ENCODE results near the gene GPR142.

Gene GPR142

DNA sequence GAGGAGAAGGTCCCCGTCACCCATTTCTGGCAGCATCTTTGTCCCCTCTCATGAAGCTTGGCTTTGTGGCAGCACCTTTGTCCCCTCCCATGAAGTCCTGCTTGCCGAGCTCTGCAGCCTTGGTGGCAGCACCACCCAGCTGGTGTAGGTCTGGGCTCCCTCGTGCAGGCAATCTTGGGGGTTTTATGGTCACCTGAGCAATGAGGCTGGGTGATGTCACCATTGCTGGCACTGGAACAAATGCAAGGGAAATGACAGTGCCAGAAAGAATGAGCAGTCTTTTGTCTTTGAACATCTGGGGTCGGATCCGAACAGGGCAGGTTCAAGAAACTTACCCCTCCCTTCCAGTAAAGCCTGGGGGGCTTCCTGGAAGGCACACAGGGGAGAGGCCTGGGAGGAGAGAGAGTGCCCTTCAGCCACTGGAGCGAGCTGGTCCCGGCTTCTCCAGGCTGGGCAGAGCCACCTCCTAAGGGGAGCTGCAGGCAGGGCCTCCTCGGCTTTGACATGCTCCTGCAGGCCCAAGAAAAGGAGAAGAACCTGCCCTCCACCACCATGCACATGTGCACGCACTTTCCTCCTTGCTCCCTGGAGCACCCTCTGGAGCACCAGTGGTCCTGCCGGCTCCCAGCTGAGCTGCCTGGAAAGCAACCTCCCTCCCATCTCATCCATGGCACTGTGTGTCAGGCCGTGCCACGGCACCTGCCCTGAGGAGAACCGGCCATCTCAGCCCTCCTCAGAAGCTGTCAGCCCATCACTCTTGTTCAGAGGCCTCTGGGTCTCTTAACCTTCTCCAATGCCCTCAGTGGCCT lies 21.7 kb upstream of the GPR142 start:
- DNase-seq, result no peak

DNA sequence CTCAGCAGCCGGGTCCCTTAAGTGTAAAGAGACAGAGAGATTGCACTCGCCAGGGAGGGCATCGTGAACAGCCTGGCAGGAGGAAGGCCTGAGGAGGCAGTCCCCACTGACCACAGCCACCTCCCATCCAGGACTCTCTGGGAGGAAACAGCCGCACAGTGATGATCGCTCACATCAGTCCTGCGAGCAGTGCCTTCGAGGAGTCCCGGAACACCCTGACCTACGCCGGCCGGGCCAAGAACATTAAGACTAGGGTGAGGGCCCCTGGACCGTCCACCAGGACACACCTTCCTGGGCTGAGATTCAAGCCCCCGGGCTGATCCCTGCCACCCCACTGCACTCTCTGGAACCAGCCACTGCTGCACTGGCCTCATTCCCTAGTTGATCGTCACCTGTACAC lies 19.7 kb upstream of the GPR142 start:
- no peak for DNase-seq

DNA sequence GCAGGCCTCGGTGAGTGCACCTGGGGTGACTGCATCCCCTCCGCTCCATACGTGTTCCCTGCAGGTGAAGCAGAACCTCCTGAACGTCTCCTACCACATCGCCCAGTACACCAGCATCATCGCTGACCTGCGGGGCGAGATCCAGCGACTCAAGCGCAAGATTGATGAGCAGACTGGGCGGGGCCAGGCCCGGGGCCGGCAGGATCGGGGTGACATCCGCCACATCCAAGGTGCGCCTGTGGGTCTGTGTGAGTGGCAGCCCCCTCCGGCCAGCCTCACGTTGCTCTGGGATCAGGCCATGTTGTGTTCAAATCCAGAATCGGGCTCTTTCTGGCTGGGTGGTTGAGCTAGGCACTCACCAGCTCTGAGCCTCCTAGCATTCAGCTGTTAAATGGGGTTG lies 18.2 kb upstream of the GPR142 start:
- no peak for DNase-seq

DNA sequence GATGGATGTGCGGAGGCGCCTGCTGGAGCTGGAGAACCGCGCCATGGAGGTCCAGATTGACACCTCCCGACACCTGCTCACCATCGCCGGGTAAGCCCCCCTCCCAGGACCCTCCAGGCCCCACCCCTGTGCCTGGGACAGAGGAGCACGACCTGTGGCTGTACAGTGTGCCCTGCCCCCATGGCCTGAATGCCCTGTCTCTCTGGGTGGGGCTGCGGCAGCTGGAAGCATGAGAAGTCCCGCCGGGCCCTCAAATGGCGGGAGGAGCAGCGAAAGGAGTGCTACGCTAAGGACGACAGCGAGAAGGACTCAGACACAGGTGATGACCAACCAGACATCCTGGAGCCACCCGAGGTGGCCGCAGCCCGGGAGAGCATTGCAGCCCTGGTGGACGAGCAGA lies 16.8 kb upstream of the GPR142 start:
- no peak for DNase-seq

DNA sequence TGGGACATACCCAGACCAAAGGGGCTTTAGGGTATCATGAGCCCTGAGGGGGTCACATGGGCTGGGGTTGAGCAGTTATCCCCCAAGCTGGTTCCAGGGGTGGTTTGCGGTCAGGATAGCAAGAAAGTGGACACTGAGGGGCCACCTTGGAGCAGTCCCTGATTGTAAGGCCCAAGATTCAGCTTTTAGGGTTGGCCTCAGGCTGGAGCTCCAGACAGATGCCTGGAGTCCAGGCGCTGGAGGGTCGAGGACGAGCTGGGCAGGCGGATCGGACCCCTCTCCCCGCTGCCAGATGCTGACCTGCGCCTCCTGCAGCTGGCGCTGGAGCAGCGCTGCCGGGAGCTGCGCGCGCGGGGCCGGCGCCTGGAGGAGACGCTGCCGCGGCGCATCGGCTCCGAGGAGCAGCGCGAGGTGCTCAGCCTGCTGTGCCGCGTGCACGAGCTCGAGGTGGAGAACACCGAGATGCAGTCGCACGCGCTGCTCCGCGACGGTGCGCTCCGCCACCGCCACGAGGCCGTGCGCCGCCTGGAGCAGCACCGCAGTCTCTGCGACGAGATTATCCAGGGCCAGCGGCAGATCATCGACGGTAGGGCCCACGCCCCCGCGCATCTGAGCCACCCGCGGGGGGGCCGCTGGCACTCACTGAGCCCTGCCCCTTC lies 15.6 kb upstream of the GPR142 start:
- DNase-seq, result no peak

DNA sequence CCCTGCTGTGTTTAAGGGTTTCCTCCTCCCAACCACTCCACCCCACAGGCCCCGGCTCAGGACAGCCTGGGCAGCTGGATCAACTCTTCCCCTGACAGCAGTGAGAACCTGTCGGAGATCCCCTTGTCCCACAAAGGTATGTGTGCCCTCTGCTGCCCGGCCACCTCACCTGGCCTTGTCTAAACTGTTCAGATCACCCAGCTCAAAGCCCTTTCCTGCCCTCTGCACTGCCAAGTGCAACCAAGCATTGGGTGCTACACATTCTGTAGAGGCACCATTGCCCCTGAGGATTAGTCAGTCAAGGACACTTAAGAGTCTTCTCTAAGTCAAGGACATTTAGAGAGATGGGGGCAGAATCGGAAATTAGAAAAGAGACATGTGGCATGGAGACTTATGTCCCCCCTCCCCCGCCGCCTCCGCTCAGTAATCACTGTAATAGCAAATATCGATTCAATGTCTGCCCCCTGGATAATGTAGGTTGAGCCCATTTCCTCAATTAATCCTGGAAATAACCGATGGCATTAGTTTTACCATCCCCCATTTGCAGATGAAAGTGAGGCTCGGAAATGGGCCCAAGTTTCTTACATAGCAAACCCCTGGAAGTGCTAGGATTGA lies 13.8 kb upstream of the GPR142 start:
- DNase-seq, result no peak

DNA sequence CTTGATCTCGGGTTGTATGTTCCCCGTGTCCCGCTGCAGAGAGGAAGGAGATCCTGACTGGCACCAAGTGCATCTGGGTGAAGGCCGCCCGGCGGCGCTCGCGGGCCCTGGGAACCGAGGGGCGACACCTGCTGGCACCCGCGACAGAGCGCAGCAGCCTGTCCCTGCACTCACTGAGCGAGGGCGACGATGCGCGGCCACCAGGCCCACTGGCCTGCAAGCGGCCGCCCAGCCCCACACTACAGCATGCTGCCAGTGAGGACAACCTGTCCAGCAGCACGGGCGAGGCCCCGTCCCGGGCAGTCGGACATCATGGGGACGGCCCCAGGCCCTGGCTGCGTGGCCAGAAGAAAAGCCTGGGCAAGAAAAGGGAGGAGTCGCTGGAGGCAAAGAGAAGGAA lies 13.2 kb upstream of the GPR142 start:
- peak; percentile 55 for DNase-seq

DNA sequence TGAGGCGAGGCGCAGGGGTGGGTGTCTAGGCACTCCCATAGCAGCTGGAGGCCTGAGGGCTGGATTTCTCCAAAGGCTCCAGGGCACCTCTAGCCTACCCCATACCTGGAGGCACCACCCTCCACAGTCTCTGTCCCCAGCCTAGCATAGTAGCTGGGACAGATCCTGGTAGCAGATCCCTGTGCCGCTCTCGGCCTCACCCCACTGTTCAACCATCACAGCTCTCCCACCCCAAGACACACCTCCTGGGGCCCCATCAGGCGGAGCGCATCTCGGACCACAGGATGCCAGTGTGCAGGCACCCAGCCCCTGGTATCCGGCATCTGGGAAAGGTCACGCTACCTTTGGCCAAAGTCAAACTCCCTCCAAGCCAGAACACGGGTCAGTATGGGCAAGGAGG lies 12.7 kb upstream of the GPR142 start:
- DNase-seq, result no peak

DNA sequence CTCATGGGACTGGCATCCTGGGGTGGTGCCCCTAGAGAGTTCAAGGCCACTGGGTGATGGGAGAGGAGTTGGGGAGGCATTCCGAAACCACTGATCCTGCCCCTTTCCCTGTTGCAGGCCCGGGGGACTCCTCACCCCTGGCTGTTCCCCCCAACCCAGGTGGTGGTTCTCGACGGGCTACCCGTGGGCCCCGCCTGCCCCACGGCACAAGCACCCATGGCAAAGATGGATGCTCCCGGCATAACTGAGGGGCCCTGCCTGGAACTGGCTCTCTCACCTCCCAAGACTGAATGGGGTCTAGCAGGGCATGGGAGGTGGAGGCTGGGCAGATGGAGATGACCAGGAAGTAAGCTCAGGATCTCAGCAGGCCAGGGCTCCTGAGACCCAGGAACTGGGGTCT lies 12.2 kb upstream of the GPR142 start:
- DNase-seq, result no peak

DNA sequence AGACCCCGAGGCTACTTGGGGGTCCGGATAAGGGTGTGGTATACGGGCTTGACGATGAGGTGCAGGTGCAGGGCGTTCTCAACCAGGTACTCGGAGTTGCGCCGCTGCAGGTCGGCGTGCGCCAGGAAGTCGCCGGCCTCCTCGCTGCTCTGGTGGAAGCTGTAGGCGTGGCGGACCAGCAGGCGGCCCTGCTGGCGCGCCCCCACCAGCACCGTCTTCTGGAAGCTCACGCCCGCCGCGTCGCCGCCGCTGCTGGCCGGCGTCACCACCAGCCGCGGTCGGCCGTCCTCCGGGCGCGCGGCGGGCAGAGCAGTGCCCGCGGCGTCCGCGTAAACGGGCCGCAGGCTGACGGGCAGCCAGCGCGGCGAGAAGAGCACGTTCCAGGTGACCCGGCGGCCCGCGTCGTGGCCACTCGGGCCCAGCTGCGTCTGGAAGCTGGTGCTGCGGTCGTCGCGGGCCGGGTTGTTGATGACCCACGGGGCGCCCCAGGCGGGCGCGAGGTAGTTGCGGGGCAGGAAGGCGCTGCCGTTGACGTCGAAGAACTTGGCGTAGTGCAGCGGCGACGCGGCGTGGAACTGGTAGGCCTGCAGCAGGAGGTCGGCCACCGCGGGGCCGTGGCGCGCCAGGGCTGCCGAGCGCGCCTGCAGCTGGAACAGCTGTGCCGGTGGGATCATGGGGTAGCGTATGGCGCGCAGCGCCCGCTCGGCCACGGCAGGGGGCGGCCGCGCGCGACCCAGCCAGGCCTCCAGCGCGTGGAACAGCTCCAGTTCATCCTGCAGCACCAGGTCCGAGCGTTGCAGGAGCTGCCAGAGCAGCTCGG lies 10.4 kb upstream of the GPR142 start:
- no peak for DNase-seq

DNA sequence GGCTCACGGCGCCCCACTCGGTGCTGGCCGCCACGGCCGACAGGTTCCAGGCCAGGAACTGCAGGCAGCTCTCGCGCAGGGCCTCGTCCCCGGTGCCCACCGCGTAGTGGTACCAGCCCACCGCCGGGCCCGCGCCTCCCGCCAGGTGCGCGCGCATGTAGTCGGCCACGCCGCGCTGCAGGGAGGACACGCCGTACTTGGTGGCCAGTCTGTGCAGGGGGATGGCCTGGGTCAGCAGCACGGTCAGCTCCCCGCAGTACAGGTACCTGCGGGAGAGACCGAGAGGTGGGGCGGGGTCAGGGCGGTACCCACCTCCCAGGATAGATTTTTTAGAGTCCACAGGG lies 9.9 kb upstream of the GPR142 start:
- no peak for DNase-seq

DNA sequence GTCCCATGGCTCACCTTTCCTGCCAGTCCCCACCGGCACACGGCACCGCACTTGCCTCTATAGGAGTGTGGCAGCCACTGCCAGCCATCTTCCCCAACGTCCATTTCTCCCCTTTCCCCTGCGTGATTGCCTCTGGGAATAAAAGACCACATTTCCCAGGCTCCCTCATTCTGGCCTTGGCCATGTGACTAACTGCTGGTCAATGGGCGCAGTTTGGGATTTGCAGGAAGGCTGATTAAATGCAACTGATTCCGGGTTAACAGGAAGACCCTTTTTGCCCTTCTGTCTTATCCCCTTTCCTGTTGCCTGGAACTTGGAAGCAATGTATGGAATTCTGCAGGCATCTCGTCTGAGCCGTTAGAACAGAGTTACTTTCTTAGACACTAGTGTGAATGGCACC lies 8.6 kb upstream of the GPR142 start:
- DNase-seq, result no peak

DNA sequence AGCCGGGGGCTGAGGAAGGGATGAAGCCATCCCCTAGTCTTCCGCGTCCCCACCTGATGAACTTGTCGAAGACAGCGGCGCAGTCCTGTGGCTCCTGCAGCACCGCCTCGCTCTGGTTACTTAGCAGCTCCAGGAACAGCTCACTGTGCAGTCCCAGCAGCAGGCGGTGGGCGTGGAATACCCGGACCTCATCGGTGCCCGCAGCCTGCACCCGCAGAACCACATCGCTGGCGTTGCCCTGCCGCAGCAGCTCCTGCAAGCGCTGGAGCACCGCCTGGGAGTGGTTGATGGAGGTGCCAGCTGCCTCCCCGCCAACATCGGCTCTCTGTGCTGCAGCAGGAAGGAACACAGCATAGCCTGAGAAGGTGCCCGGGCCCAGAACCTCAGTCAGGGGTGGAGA lies 7.4 kb upstream of the GPR142 start:
- DNase-seq, result no peak

DNA sequence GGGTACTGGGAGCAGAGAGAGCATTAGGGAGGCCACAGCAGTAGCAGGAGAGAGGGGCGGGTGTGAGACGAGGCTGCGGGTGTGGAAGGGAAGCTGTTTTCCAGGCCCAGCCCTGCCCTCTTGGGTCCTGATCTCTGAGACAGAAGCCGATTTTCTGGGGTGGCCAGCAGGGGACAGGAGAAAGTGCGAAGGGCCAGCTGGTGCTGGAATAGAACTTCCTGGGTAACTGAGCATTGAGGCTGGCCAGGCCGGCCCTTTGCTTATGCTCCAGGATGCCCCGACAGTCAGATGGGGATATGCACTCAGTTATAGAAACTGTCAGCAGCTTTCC lies 6.4 kb upstream of the GPR142 start:
- DNase-seq, result no peak

DNA sequence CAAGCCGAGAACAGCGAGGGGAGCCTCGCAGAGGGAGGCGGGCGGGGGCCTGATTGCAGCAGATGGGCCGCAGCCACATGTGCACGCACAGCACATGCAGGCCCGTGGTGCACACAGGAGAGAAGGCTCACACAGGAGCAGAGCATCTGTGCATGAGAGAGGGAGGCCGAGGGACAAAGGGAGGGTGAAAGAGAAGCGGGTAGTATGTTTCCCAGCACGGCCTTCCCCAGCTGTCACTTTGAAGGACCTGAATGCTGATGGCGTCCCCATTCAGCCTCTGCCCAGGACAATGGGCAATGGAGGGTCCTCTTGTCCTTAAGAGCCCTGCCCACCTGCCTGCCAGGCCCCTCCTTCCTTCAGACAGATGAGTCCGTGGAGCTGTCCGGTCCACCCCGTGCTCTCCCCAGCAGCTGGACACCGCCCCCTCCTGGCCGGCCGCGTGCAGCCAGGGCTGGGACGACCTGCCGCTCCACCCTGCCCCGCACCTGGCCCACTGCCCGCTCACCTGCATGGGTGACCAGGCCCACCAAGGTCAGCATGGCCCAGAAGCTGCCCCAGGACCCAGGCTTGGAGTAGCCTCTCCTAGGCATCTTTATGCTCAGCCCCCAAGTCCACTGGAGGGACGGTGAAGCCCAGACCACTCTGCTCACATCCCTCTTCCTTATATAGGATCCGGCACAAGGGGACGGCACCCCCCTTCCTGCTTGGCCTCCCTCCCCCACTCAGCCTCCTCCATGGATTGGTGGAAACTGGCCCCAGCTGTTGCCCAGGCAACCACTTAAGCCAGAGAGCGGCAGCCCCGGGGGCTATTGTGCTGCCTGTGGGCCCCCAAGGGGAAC lies 5.9 kb upstream of the GPR142 start, which contains the start of gene BTBD17:
TSS of gene BTBD17 (minus strand) at position 639 of the 839 bp plus-strand sequence. CDS start at position 590, 49 bp downstream.
- peak; percentile 38 for DNase-seq

DNA sequence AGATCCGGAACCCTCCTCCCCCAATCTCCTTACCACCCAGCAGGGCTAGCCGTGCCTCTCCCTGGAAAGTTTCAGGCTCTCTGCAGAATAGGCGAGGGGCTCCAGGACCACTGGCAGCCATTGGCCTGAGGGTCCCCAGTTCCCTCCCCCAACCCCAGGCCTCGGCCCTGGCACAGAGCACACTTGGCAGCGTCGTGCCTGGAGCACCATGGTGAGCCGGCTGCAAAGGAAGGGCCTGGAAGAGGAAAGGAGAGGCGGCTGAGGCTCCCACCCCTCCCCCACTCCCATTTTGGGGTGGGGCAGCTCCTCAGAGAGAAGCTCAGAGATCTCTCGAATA lies 5.3 kb upstream of the GPR142 start:
- no peak for DNase-seq

DNA sequence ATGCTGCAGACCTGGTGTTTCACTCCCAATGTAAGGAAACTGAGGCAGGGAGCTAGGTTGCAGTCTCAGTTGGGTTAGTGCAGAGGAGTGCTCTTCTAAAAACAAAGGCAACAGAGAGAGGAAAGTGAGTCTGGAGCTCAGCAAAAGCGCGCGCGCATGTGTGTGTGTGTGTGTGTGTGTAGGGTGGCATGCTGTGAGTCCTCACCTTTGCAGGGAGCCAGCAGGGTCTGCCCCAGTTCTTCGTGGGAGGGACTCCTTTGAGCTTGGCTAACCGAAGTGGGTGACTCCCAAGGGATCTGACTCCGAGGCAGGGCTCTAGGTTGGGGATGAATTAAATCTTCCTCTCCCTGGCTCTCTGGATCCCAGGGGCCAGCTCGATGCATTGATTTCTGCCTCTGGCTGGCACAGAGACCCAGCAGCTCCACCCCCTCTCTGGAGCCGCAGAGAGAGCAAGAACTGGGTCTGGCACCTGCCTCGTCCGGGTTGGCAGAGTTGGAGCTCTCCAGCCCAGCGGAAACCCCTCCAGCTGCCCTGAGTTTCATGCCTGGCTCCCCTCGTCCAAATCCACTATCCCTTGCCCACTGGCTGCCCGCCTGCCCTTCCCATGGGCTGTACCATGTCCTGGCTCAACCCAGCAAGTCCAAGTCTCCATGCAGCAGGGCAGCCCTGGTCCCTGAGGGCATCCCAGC lies 4.4 kb upstream of the GPR142 start:
- no peak for DNase-seq

DNA sequence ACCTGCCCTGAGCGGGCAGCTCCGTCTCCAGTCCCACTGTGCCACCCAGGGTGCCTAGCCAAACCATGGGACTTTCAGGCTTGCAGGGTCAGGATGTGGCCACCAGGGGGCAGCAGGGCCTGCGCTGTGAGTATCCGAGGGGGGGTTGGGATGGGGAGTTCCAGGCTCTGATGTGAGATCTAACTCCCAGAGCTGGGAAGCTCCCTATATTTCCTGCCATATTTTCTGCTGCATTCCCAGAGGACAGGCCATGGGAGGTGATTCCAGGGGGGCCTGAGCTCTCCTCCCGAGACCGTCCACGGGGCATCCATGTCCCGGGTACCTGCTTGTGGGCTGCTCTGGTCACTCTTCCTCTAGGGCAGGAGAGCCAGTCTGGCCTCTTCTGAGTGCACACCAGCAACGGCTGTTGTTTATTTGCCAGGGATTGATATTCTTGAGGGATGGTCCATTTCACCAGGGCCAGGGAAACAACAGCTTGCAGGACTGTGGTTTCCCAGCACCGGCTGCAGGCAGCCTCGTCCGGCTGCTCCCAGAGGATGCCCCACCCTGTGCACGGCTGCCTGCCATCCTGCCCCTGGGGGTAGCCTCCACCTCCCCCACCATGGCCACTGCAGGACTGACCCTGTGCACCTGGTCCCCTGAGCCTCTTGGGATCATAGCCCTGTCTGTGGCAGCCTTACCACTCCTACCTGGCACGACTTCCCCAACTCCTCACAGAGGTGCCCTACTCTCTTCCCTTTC lies 1.2 kb downstream of the GPR142 start:
- peak; percentile 76 for DNase-seq

DNA sequence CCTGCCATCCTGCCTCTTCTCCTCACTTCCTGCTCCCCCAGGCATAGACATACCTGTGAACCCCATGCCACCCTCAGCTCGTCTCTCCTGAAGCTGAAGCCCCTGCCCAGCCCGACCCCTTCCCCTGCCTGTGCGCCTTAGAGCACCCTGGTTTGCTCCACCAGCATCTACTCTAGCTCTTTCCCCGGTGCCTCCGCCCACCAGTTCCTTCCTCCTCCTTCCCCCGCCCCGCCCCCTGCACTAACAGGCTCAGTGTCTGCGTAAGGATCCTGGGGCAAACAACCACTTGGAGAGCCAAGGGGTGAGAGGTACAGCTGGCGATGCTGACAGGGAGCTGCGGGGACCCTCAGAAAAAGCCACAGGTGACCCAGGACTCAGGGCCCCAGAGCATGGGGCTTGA lies 1.9 kb downstream of the GPR142 start:
- DNase-seq, result peak; percentile 65

DNA sequence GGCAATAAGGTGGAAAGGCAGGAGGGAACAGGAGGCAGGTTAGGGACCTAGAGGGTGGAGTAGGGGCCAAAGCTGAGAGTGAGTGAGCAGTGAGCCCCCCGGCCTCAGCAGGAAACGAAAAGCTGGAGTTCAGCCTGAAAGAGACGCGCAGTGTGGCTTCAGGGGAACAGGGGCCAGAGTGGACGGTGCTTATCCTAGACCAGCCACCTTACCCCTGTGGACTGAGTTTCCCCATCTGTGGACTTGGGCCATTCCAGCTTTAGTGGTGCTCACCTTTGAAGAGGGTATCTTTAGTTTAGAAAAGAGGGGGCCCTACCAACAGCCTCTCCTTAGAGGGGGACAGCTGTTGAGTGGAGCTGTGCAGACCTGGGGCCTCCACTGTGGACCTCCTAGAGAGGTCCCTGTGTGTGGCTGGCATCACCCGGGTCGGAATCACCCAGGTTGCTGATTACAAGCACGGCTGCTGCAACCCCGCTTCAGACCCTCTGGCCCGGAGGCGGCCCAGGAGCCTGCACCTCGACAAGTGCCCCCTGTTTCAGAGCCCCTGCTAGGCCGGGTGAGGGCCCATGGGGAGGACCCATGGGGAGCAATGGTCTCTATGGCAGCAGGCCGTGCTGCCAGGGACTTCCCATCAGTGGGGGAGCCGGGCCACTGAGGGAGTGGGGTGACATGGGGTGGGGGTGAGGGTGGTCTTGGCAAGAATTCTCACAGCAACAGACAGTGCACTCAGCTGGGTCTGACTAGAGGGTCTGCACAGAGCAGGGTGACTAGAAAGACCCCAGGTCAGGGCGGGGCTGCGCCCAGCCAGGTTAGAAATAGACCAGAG lies 2.6 kb downstream of the GPR142 start:
- DNase-seq, result no peak
